NCI-H1092 (cell line): Measurements from ENCODE around the gene EI24.

Experiments used
- DNase-seq: peaks from one replicate; lab custom pipeline; 2025; lab: John Stamatoyannopoulos, UW

Gene EI24

GRCh38 chr11:125579811-125580210 is 10.5 kb downstream of the EI24 start:
- no peak for DNase-seq

GRCh38 chr11:125583496-125583895 is 14.2 kb downstream of the EI24 start:
- no peak for DNase-seq

- no peak for DNase-seq
Observed at GRCh38 chr11:125585487-125585886, 16.2 kb downstream of the EI24 start.

- no peak for DNase-seq
Observed at GRCh38 chr11:125586623-125587022, 17.3 kb downstream of the EI24 start.

- DNase-seq = no peak
Observed at GRCh38 chr11:125587480-125587879, 18.2 kb downstream of the EI24 start.

- DNase-seq = no peak
Observed at GRCh38 chr11:125588505-125588904, 19.2 kb downstream of the EI24 start.

GRCh38 chr11:125591649-125592304 is 22.5 kb downstream of the EI24 start:
- DNase-seq = peak; percentile 51

- peak; percentile 100 for DNase-seq
Observed at GRCh38 chr11:125592305-125593113, 23.2 kb downstream of the EI24 start, which contains the start of gene STT3A. TSS of gene STT3A (plus strand) at chr11:125592852. CDS start at chr11:125595916, 3,064 bp downstream.

GRCh38 chr11:125593114-125593820 is 24.0 kb downstream of the EI24 start:
- peak; percentile 55 for DNase-seq

GRCh38 chr11:125594958-125595357 is 25.7 kb downstream of the EI24 start:
- DNase-seq = no peak

- DNase-seq = no peak
Observed at GRCh38 chr11:125600663-125601062, 31.4 kb downstream of the EI24 start.

GRCh38 chr11:125603207-125603606 is 33.9 kb downstream of the EI24 start:
- no peak for DNase-seq

GRCh38 chr11:125605417-125605816 is 36.1 kb downstream of the EI24 start:
- no peak for DNase-seq

GRCh38 chr11:125609545-125609944 is 40.3 kb downstream of the EI24 start:
- DNase-seq = no peak

- DNase-seq = no peak
Observed at GRCh38 chr11:125618383-125618782, 49.1 kb downstream of the EI24 start.

- no peak for DNase-seq
Observed at GRCh38 chr11:125621995-125622394, 52.7 kb downstream of the EI24 start.

- no peak for DNase-seq
Observed at GRCh38 chr11:125623064-125623463, 53.8 kb downstream of the EI24 start.

GRCh38 chr11:125624756-125625213 is 55.5 kb downstream of the EI24 start, which contains the start of gene CHEK1:
TSS of gene CHEK1 (plus strand) at chr11:125625163. CDS start at chr11:125626769, 1,606 bp downstream.
- DNase-seq = no peak

- DNase-seq = no peak
Observed at GRCh38 chr11:125625225-125625629, 56.0 kb downstream of the EI24 start.

- peak; percentile 89 for DNase-seq
Observed at GRCh38 chr11:125625630-125626287, 56.5 kb downstream of the EI24 start.

GRCh38 chr11:125626288-125626950 is 57.1 kb downstream of the EI24 start:
- peak; percentile 70 for DNase-seq
